Ovary (tissue), 3 donors: ENCODE measurements around the gene CEP20.

Source experiments
- POLR2A ChIP-seq: fragments of 450-650 bp; IDR thresholded peaks from one replicate; pipeline ENCODE4 v1.6.1; 2017; ENCODE audit warnings: antibody characterized with exemption, mild to moderate bottlenecking, moderate library complexity
- TF ChIP-seq, protein P1 (sequence below), 3 donors: fragments of 450-650 bp in 2 of 3; fragments of 200-600 bp in 1 of 3; IDR thresholded peaks; one replicate each; pipeline versions ENCODE4 v1.5.1 to v1.8.0; 2016 to 2022; ENCODE audit warnings: antibody characterized with exemption in 3 of 3, mild to moderate bottlenecking in 1 of 3
- donor health status: DM: no; HTN: no; CAD: no.

DNA sequence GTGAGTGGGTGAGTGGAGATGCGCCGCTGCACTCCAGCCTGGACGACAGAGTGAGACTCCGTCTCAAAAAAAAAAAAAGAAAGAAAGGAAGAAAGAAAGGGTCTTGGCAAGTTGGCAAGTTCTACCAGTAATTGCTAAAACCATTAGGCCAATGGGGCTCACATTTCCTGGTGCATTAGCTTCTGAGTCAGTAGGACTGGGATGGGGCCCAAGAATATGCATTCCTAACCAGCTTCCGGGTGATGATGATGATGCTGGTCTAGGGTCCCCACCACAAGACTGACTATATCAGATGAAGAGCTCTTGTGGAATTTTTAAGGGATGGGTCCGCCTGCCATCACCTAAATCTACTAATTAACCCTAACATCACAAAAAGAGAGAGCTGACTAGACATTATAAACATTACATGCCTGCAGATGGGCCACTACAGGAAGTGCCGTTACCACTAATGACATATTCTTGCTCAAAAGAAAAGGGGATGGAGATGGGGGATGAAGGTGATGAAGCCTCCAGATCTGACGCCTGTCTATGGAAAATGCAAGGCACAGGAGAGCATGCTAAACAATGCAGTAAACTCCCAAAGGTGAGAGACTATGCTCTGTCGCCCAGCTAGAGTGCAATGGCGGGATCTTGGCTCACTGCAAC, 44.6 kb downstream of the CEP20 start:
- TF ChIP-seq POLR2A: no peak
- TF ChIP-seq, protein P1, sequence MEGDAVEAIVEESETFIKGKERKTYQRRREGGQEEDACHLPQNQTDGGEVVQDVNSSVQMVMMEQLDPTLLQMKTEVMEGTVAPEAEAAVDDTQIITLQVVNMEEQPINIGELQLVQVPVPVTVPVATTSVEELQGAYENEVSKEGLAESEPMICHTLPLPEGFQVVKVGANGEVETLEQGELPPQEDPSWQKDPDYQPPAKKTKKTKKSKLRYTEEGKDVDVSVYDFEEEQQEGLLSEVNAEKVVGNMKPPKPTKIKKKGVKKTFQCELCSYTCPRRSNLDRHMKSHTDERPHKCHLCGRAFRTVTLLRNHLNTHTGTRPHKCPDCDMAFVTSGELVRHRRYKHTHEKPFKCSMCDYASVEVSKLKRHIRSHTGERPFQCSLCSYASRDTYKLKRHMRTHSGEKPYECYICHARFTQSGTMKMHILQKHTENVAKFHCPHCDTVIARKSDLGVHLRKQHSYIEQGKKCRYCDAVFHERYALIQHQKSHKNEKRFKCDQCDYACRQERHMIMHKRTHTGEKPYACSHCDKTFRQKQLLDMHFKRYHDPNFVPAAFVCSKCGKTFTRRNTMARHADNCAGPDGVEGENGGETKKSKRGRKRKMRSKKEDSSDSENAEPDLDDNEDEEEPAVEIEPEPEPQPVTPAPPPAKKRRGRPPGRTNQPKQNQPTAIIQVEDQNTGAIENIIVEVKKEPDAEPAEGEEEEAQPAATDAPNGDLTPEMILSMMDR (IDR thresholded peaks at IDR 0.05): no peak
